Gastroesophageal sphincter (tissue), 3 donors: ENCODE measurements around the gene P2RY2.

Source experiments
- CTCF ChIP-seq, 4 experiments: fragments of 200-600 bp in 2 of 4; fragments of 450-650 bp in 2 of 4; sonication (generic) in 1 of 4; IDR thresholded peaks; one replicate each; pipeline ENCODE4 v1.5.1; 2017 to 2019; ENCODE audit warnings: antibody characterized with exemption in 4 of 4, mild to moderate bottlenecking in 2 of 4, moderate library complexity in 2 of 4
- POLR2A ChIP-seq, 2 donors: fragments of 450-650 bp; IDR thresholded peaks; one replicate each; pipeline ENCODE4 v1.6.1; 2017; ENCODE audit warnings: antibody characterized with exemption in 2 of 2, mild to moderate bottlenecking in 2 of 2, moderate library complexity in 1 of 2
- POLR2AphosphoS5 ChIP-seq: sonication (generic); formaldehyde crosslinking; IDR thresholded peaks from one replicate; pipeline ENCODE4 v1.6.1; 2017; ENCODE audit warnings: antibody characterized with exemption

GRCh38 chr11:73194593-73194992 is 23.5 kb upstream of the P2RY2 start:
- no peak for TF ChIP-seq CTCF (IDR thresholded peaks at IDR 0.05)
- TF ChIP-seq POLR2AphosphoS5, result no peak
- TF ChIP-seq POLR2A (IDR thresholded peaks at IDR 0.05), result no peak
